H1 (cell line): ENCODE results near the gene MOB3B. TPM values are rescaled to one million over a fixed set of nuclear protein-coding genes. Genes with fewer than 3 reads are reported as not detected.

Source experiments
- CTCF ChIA-PET: fragments of 300-600 bp; sonication (Branson Sonifier 250); formaldehyde crosslinking; loops from one replicate; lab custom pipeline; 2021; ENCODE audit not compliant: partially characterized antibody; lab: Charles Lee
- POLR2A ChIA-PET: fragments of 300-600 bp; sonication (Branson Sonifier 250); formaldehyde crosslinking; loops from one replicate; lab custom pipeline; 2021; ENCODE audit warnings: inconsistent platforms; ENCODE audit not compliant: partially characterized antibody; lab: Charles Lee
- DNase-seq, 2 experiments: peaks; one replicate each; pipeline versions ENCODE4 v3.0.0 to v3.0.0-alpha.2; 2010 to 2022; ENCODE audit warnings: low spot score in 2 of 2, low read depth in 1 of 2, mixed read lengths in 1 of 2
- FAIRE-seq: peaks from 2 replicates; lab custom pipeline; 2011; peaks lifted over from hg19 to GRCh38; lab: Jason Lieb, UNC
- H2AFZ ChIP-seq: 2 replicates; pipeline ENCODE4 v1.8.1; 2012; ENCODE audit warnings: low read length, inconsistent platforms
- H2AK5ac ChIP-seq: 2 replicates; pipeline ENCODE4 v1.6.1; 2013; ENCODE audit warnings: low read depth, low read length
- H2BK120ac ChIP-seq: replicated peaks from 2 replicates; pipeline ENCODE3; 2013; ENCODE audit warnings: low read depth, low read length, inconsistent platforms
- H2BK12ac ChIP-seq: 2 replicates; pipeline ENCODE4 v1.6.1; 2013; ENCODE audit warnings: low read depth, low read length
- H2BK15ac ChIP-seq: 2 replicates; pipeline ENCODE4 v1.6.1; 2013; ENCODE audit warnings: low read length
- H2BK20ac ChIP-seq: 2 replicates; pipeline ENCODE4 v1.6.1; 2013; ENCODE audit warnings: low read length
- H2BK5ac ChIP-seq: 2 replicates; pipeline ENCODE4 v1.6.1; 2013; ENCODE audit warnings: low read depth, low read length
- H3K14ac ChIP-seq: 2 replicates; pipeline ENCODE4 v1.6.1; 2013; ENCODE audit warnings: inconsistent platforms; ENCODE audit not compliant: insufficient read length
- H3K18ac ChIP-seq: 2 replicates; pipeline ENCODE4 v1.6.1; 2013; ENCODE audit warnings: low read length; ENCODE audit errors: extremely low read depth
- H3K23ac ChIP-seq: 2 replicates; pipeline ENCODE4 v1.6.1; 2013; ENCODE audit warnings: inconsistent platforms; ENCODE audit not compliant: insufficient read length
- H3K23me2 ChIP-seq: 2 replicates; pipeline ENCODE4 v1.6.1; 2013; ENCODE audit warnings: low read depth, low read length
- H3K27ac ChIP-seq: 2 replicates; pipeline ENCODE4 v1.6.1; 2011; ENCODE audit warnings: low read depth, low read length, inconsistent platforms
- H3K27me3 ChIP-seq, 4 experiments: replicated peaks in 1 of 4; 1 replicate in 1 of 4; 2 replicates in 3 of 4; pipeline versions ENCODE4 v1.6.1 to v1.8.1; 2011 to 2013; ENCODE audit warnings: low read length in 3 of 4, mild to moderate bottlenecking in 3 of 4, inconsistent platforms in 2 of 4, mixed read lengths in 2 of 4, moderate library complexity in 1 of 4; ENCODE audit not compliant: control insufficient read depth in 3 of 4, insufficient read depth in 3 of 4; ENCODE audit errors: extremely low read depth in 1 of 4
- H3K36me3 ChIP-seq, 4 experiments: 2 replicates each; pipeline versions ENCODE4 v1.6.1 to v1.8.1; 2011 to 2013; ENCODE audit warnings: mild to moderate bottlenecking in 4 of 4, low read length in 3 of 4, moderate library complexity in 2 of 4, control low read depth in 1 of 4, inconsistent platforms in 1 of 4; ENCODE audit not compliant: insufficient read depth in 4 of 4, control insufficient read depth in 2 of 4
- H3K4ac ChIP-seq: replicated peaks from 2 replicates; pipeline ENCODE3; 2013; ENCODE audit warnings: low read length, low read depth, mixed read lengths, inconsistent platforms; ENCODE audit not compliant: insufficient read length
- H3K4me1 ChIP-seq, 4 experiments: replicated peaks in 1 of 4; 1 replicate in 1 of 4; 2 replicates in 3 of 4; pipeline versions ENCODE4 v1.6.1 to v1.8.1; 2011 to 2013; ENCODE audit warnings: low read length in 3 of 4, inconsistent platforms in 2 of 4, mixed read lengths in 1 of 4; ENCODE audit not compliant: insufficient read depth in 4 of 4, control insufficient read depth in 3 of 4
- H3K4me2 ChIP-seq, 2 experiments: 2 replicates each; pipeline versions ENCODE4 v1.6.1 to v1.8.1; 2011 to 2013; ENCODE audit warnings: low read depth in 2 of 2, low read length in 2 of 2, control low read depth in 1 of 2, inconsistent platforms in 1 of 2, mild to moderate bottlenecking in 1 of 2; ENCODE audit not compliant: insufficient read depth in 1 of 2
- H3K4me3 ChIP-seq, 4 experiments: fragments of 200-600, 300-600 bp in 1 of 4; sonication (generic), shearing (Covaris generic), sonication (Bioruptor Twin) in 1 of 4; 2 replicates each; pipeline versions ENCODE4 v1.5.1 to v1.8.1; 2011 to 2016; ENCODE audit warnings: low read length in 4 of 4, low read depth in 3 of 4, control low read depth in 2 of 4, inconsistent platforms in 2 of 4, mild to moderate bottlenecking in 2 of 4, mixed read lengths in 1 of 4, moderate library complexity in 1 of 4; ENCODE audit not compliant: insufficient read depth in 2 of 4; ENCODE audit errors: extremely low read depth in 1 of 4
- H3K56ac ChIP-seq: replicated peaks from 2 replicates; pipeline ENCODE3; 2013; ENCODE audit warnings: low read depth, mild to moderate bottlenecking, mixed read lengths, low read length, inconsistent platforms; ENCODE audit not compliant: insufficient read length
- H3K79me1 ChIP-seq: 2 replicates; pipeline ENCODE4 v1.6.1; 2013; ENCODE audit warnings: low read depth, low read length, control low read depth
- H3K79me2 ChIP-seq, 2 experiments: 2 replicates each; pipeline versions ENCODE4 v1.6.1 to v1.8.1; 2012 to 2013; ENCODE audit warnings: low read length in 2 of 2, mild to moderate bottlenecking in 2 of 2, inconsistent platforms in 1 of 2; ENCODE audit not compliant: insufficient read depth in 2 of 2, control insufficient read depth in 1 of 2
- H3K9ac ChIP-seq, 4 experiments: replicated peaks in 1 of 4; 1 replicate in 1 of 4; 2 replicates in 3 of 4; pipeline versions ENCODE4 v1.6.1 to v1.8.1; 2011 to 2013; ENCODE audit warnings: low read depth in 3 of 4, low read length in 3 of 4, control low read depth in 2 of 4, mild to moderate bottlenecking in 2 of 4, moderate library complexity in 2 of 4, inconsistent platforms in 1 of 4; ENCODE audit errors: extremely low read depth in 1 of 4
- H3K9me3 ChIP-seq, 2 experiments: 2 replicates each; pipeline versions ENCODE4 v1.6.1 to v1.8.1; 2012 to 2013; ENCODE audit warnings: mild to moderate bottlenecking in 2 of 2, moderate library complexity in 2 of 2, control low read depth in 1 of 2, inconsistent platforms in 1 of 2, low read depth in 1 of 2, low read length in 1 of 2, mixed read lengths in 1 of 2; ENCODE audit not compliant: insufficient read depth in 2 of 2
- H4K20me1 ChIP-seq, 2 experiments: replicated peaks in 1 of 2; 2 replicates each; pipeline versions ENCODE3 to v1.8.1; 2011 to 2013; ENCODE audit warnings: inconsistent platforms in 2 of 2, low read length in 2 of 2, mild to moderate bottlenecking in 1 of 2; ENCODE audit not compliant: insufficient read depth in 2 of 2, control insufficient read depth in 1 of 2
- H4K5ac ChIP-seq: 2 replicates; pipeline ENCODE4 v1.6.1; 2013; ENCODE audit warnings: low read length, low read depth, mixed read lengths, inconsistent platforms; ENCODE audit not compliant: insufficient read length
- H4K8ac ChIP-seq: 2 replicates; pipeline ENCODE4 v1.8.0; 2013; ENCODE audit warnings: mild to moderate bottlenecking, moderate library complexity, low read length, inconsistent platforms; ENCODE audit not compliant: insufficient read depth; ENCODE audit errors: extremely low read depth
- H4K91ac ChIP-seq: replicated peaks from 2 replicates; pipeline ENCODE3; 2013; ENCODE audit warnings: low read length, mixed read lengths, inconsistent platforms; ENCODE audit not compliant: insufficient read length
- ASH2L ChIP-seq: fragments of 200-600, 300-600 bp; sonication (generic); IDR thresholded peaks from one replicate; pipeline ENCODE4 v1.7.1; 2017; ENCODE audit warnings: low read length
- EGR1 ChIP-seq: IDR thresholded peaks from 2 replicates; pipeline ENCODE4 v1.6.1; 2011; ENCODE audit warnings: low read depth, low read length, borderline replicate concordance
- GABPA ChIP-seq: IDR thresholded peaks from 2 replicates; pipeline ENCODE4 v1.6.1; 2011; ENCODE audit warnings: mild to moderate bottlenecking, low read length, moderate library complexity, borderline replicate concordance; ENCODE audit not compliant: insufficient read depth
- HDAC2 ChIP-seq, 2 experiments: fragments of 300-600 bp in 1 of 2; sonication (generic) in 1 of 2; IDR thresholded peaks; 2 replicates each; pipeline ENCODE4 v1.6.1; 2011 to 2012; ENCODE audit warnings: low read depth in 2 of 2, low read length in 2 of 2, mild to moderate bottlenecking in 2 of 2, moderate library complexity in 2 of 2, borderline replicate concordance in 1 of 2, inconsistent platforms in 1 of 2
- HDAC6 ChIP-seq: IDR thresholded peaks from one replicate; pipeline ENCODE4 v1.7.1; 2012; ENCODE audit warnings: low read depth, mild to moderate bottlenecking, inconsistent platforms, low read length, moderate library complexity
- JUN ChIP-seq: IDR thresholded peaks from 2 replicates; pipeline ENCODE4 v1.6.1; 2011; ENCODE audit warnings: low read depth, mild to moderate bottlenecking, improper control_type of control experiment, low read length
- JUND ChIP-seq: IDR thresholded peaks from 2 replicates; pipeline ENCODE4 v1.6.1; 2011; ENCODE audit warnings: mild to moderate bottlenecking, improper control_type of control experiment, low read length
- PHF8 ChIP-seq: fragments of 200-600 bp; sonication (generic); conservative IDR thresholded peaks from 2 replicates; pipeline ENCODE4 v1.7.1; 2012; ENCODE audit warnings: low read depth, mild to moderate bottlenecking, inconsistent platforms, low read length, moderate library complexity
- RNF2 ChIP-seq: fragments of 200-900, 300-1000 bp; sonication (generic); IDR thresholded peaks from 2 replicates; pipeline ENCODE4 v1.7.1; 2016; ENCODE audit warnings: borderline replicate concordance, low read depth, mild to moderate bottlenecking, antibody characterized with exemption, low read length; ENCODE audit not compliant: poor library complexity, severe bottlenecking; ENCODE audit errors: missing control alignments
- SIN3A ChIP-seq, 2 experiments: IDR thresholded peaks in 1 of 2; conservative IDR thresholded peaks in 1 of 2; 2 replicates each; pipeline ENCODE4 v1.6.1; 2011 to 2012; ENCODE audit warnings: low read length in 2 of 2, improper control_type of control experiment in 1 of 2, low read depth in 1 of 2, mild to moderate bottlenecking in 1 of 2
- TBP ChIP-seq: IDR thresholded peaks from 2 replicates; pipeline ENCODE4 v1.6.1; 2011; ENCODE audit warnings: low read depth, low read length, improper control_type of control experiment
- TCF12 ChIP-seq: IDR thresholded peaks from 2 replicates; pipeline ENCODE4 v1.6.1; 2011; ENCODE audit warnings: low read depth, mild to moderate bottlenecking, low read length
- WGBS, 2 experiments: shearing (Covaris generic) in 1 of 2; methylation state at CpG; one replicate each; pipeline versions ENCODE4 v1.1.6 to v1.1.7; 2013 to 2015; ENCODE audit warnings: low lambda C conversion rate in 2 of 2, mixed read lengths in 2 of 2, inconsistent platforms in 1 of 2, low coverage in 1 of 2, missing lambda C conversion rate in 1 of 2; ENCODE audit not compliant: insufficient replicate concordance in 2 of 2, insufficient coverage in 1 of 2, insufficient read length in 1 of 2; ENCODE audit errors: extremely low coverage in 1 of 2, missing lambda C conversion rate in 1 of 2; 5-methylcytosine and 5-hydroxymethylcytosine counted together
- polyA plus RNA-seq, 7 experiments: library from polyadenylated mRNA; depleted of rRNA in 3 of 7; stranded (reverse) in 5 of 7; unstranded in 2 of 7; fragments of >200 nt in 5 of 7; fragments of 200-250 nt in 2 of 7; gene quantifications; 1 replicate in 5 of 7; 2 replicates in 1 of 7; 4 replicates in 1 of 7; pipeline versions ENCODE4 v1.2.1 to v1.2.3, GENCODE V29; 2011 to 2013; ENCODE audit warnings: missing spikeins in 2 of 7, mixed read lengths in 2 of 7
- total RNA-seq: library from RNA; stranded (reverse); fragmentation: NEBNext Ultra II Directional; extraction: Animal tissue kit (Norgen Biotek cat#: 25700); gene quantifications from 2 replicates; pipeline ENCODE4 v1.2.1, GENCODE V29; 2021
- TF ChIP-seq, protein P1 (sequence below): IDR thresholded peaks from 2 replicates; pipeline ENCODE4 v1.6.1; 2012; ENCODE audit warnings: inconsistent platforms

The MOB3B gene
- total and polyA plus RNA-seq, 2 of the 8 experiments (the other 6 are each of a cell fraction or from before 2014, with no cell fraction given) = 12.7 to 16.1 TPM

DNA sequence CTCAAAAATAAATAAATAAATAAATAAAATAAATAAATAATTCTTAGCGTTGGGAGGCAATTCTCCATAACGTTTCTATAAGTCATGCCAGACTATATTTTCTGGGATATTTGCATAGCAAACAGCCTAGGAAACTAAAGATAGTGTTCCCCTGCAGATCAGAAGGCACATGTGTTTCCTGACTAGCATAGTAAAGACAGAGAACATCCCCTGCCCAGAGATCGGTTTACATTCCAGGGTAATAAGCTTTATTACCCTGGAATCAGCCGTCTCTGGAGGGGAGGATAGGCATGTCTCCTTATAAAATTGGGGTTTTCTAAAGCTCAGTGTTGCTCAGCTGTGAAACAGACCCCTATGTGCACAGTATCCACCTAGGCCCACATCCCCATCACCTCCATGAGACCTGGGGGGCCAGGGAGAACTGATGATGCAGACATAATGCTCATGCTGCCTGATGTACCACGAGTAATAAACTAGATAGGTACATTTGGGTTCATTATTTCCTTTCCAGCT is 42.4 kb downstream of the MOB3B start:
- H3K4me2 ChIP-seq = no peak overlapping the region
- peaks cover 11 to 27% (median 18%) of the 10 kb centered on the region in 4 experiments; a peak in 6 of 7 replicates for H3K4me1 ChIP-seq
- no peak overlapping the region for H2BK15ac ChIP-seq
- H3K79me1 ChIP-seq = peaks cover 2% of the 10 kb centered on the region; the same call in 1 of the 2 replicates
- H2AK5ac ChIP-seq = no peak overlapping the region
- no peaks in the 10 kb centered on the region for H3K36me3 ChIP-seq
- FAIRE-seq = no peak
- peak overlapping the region; percentile 22; the same call in 1 of the 2 replicates for H3K27ac ChIP-seq
- H4K8ac ChIP-seq = no peak overlapping the region
- H3K4me3 ChIP-seq = no peak overlapping the region
- no peak overlapping the region for H3K56ac ChIP-seq
- H2BK20ac ChIP-seq = no peak overlapping the region
- no peak overlapping the region for H3K23ac ChIP-seq
- no peak overlapping the region; the same call in 1 of the 2 replicates for H2BK12ac ChIP-seq
- WGBS, 2 experiments = 68% methylated on average over 5 of the region's 5 CpGs; no CpG with 5 or more reads in 1 of the 2 experiments
- H3K27me3 ChIP-seq = no peaks in the 10 kb centered on the region
- H3K4ac ChIP-seq = no peak overlapping the region
- H3K79me2 ChIP-seq = peaks cover 0 to 3% of the 10 kb centered on the region in 2 experiments; a peak in 1 of 4 replicates
- ChIA-PET POLR2A (no interaction called here), CTCF (interaction anchor here (1.4 to 5.2 kb wide), 5 partner anchors 9 to 154 kb away, joined by 3 to 32 read pairs (median 19); partner anchors contain the start of gene MOB3B)
- no peak overlapping the region for H4K5ac ChIP-seq
- no peak for DNase-seq
- H4K91ac ChIP-seq = no peak overlapping the region
- no peak overlapping the region for H3K9ac ChIP-seq
- H3K14ac ChIP-seq = no peak overlapping the region
- no peak overlapping the region for H2BK120ac ChIP-seq
- no peak overlapping the region for H2BK5ac ChIP-seq
- H3K18ac ChIP-seq = no peak overlapping the region
- no peak overlapping the region for H2AFZ ChIP-seq
- H3K9me3 ChIP-seq = no peaks in the 10 kb centered on the region
- no peaks in the 10 kb centered on the region for H3K23me2 ChIP-seq
- H4K20me1 ChIP-seq = no peaks in the 10 kb centered on the region
- TF ChIP-seq HDAC6 (no peak), ASH2L (no peak), HDAC2 (IDR thresholded peaks at IDR 0.05; ENCODE audit: borderline replicate concordance in 1 of 2, low read depth in 2 of 2, low read length in 2 of 2) (no peak), EGR1 (no peak), RNF2 (no peak), TBP (no peak), JUND (no peak), PHF8 (no peak), SIN3A (conservative IDR thresholded peaks at IDR 0.05 in 1 of 2, IDR thresholded peaks at IDR 0.05 in 1 of 2; ENCODE audit: low read depth in 1 of 2, low read length in 2 of 2) (no peak), JUN (no peak), GABPA (no peak), TCF12 (no peak)
- TF ChIP-seq, protein P1, sequence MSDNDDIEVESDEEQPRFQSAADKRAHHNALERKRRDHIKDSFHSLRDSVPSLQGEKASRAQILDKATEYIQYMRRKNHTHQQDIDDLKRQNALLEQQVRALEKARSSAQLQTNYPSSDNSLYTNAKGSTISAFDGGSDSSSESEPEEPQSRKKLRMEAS = no peak
